HEK293 (cell line): Measurements from ENCODE around the gene ENDOD1.

ENCODE experiments used
- FEZF1 ChIP-seq: fragments of 450-650 bp; formaldehyde crosslinking; IDR thresholded peaks from 2 replicates; pipeline ENCODE4 v1.5.1; 2016; ENCODE audit warnings: missing biosample characterization, missing genetic modification characterization
- SP3 ChIP-seq: fragments of 450-650 bp; formaldehyde crosslinking; IDR thresholded peaks from 2 replicates; pipeline ENCODE4 v1.5.1; 2016; ENCODE audit warnings: missing biosample characterization, missing genetic modification characterization
- TCF7L2 ChIP-seq: IDR thresholded peaks from 2 replicates; pipeline ENCODE4 v1.6.1; 2011; ENCODE audit warnings: low read depth, mild to moderate bottlenecking, inconsistent platforms, low read length, moderate library complexity, borderline replicate concordance
- ZNF24 ChIP-seq: fragments of 450-650 bp; formaldehyde crosslinking; IDR thresholded peaks from 2 replicates; pipeline ENCODE4 v1.5.1; 2016; ENCODE audit warnings: missing biosample characterization, missing genetic modification characterization
- ZNF324 ChIP-seq: fragments of 450-650 bp; formaldehyde crosslinking; IDR thresholded peaks from 2 replicates; pipeline ENCODE4 v1.5.1; 2016; ENCODE audit warnings: missing biosample characterization, missing genetic modification characterization
- TF ChIP-seq, protein P1 (sequence below): fragments of 450-650 bp; formaldehyde crosslinking; IDR thresholded peaks from 2 replicates; pipeline ENCODE4 v1.5.1; 2016; ENCODE audit warnings: missing biosample characterization, missing genetic modification characterization
- TF ChIP-seq, protein P2 (sequence below): fragments of 450-650 bp; formaldehyde crosslinking; IDR thresholded peaks from 2 replicates; pipeline ENCODE4 v1.5.1; 2016; ENCODE audit warnings: missing biosample characterization, missing genetic modification characterization

DNA sequence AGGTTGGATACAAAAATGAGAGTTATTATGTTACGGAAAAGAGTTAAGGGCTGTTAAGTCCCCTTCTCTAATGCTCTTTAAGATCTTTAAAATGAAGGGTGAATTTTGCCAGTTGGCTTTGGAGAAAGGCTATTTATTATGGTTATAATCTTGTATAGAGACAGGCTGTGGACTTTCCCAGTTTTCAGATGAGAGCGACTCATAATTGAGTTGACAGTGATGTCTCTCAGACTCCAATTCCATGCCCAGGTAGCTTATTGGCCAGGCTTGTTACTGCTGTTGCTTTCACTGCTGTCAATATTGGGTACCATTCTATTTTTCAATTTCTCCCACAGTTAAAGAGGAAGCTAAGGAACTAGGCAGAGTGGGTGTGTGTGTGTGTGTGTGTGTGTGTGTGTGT lies 13.1 kb downstream of the ENDOD1 start:
- TF ChIP-seq SP3 (tag by site-specific recombination) (no peak), FEZF1 (tag by site-specific recombination) (no peak), ZNF24 (tag by site-specific recombination) (no peak), TCF7L2 (no peak), ZNF324 (tag by site-specific recombination) (no peak)
- TF ChIP-seq, protein P1, sequence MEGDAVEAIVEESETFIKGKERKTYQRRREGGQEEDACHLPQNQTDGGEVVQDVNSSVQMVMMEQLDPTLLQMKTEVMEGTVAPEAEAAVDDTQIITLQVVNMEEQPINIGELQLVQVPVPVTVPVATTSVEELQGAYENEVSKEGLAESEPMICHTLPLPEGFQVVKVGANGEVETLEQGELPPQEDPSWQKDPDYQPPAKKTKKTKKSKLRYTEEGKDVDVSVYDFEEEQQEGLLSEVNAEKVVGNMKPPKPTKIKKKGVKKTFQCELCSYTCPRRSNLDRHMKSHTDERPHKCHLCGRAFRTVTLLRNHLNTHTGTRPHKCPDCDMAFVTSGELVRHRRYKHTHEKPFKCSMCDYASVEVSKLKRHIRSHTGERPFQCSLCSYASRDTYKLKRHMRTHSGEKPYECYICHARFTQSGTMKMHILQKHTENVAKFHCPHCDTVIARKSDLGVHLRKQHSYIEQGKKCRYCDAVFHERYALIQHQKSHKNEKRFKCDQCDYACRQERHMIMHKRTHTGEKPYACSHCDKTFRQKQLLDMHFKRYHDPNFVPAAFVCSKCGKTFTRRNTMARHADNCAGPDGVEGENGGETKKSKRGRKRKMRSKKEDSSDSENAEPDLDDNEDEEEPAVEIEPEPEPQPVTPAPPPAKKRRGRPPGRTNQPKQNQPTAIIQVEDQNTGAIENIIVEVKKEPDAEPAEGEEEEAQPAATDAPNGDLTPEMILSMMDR, result no peak
- TF ChIP-seq, protein P2, sequence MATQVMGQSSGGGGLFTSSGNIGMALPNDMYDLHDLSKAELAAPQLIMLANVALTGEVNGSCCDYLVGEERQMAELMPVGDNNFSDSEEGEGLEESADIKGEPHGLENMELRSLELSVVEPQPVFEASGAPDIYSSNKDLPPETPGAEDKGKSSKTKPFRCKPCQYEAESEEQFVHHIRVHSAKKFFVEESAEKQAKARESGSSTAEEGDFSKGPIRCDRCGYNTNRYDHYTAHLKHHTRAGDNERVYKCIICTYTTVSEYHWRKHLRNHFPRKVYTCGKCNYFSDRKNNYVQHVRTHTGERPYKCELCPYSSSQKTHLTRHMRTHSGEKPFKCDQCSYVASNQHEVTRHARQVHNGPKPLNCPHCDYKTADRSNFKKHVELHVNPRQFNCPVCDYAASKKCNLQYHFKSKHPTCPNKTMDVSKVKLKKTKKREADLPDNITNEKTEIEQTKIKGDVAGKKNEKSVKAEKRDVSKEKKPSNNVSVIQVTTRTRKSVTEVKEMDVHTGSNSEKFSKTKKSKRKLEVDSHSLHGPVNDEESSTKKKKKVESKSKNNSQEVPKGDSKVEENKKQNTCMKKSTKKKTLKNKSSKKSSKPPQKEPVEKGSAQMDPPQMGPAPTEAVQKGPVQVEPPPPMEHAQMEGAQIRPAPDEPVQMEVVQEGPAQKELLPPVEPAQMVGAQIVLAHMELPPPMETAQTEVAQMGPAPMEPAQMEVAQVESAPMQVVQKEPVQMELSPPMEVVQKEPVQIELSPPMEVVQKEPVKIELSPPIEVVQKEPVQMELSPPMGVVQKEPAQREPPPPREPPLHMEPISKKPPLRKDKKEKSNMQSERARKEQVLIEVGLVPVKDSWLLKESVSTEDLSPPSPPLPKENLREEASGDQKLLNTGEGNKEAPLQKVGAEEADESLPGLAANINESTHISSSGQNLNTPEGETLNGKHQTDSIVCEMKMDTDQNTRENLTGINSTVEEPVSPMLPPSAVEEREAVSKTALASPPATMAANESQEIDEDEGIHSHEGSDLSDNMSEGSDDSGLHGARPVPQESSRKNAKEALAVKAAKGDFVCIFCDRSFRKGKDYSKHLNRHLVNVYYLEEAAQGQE, result no peak
